ENCODE results near the gene TMEM119. TPM values are rescaled to one million over a fixed set of nuclear protein-coding genes. Genes with fewer than 3 reads are reported as not detected.

Gene TMEM119
- total and polyA plus RNA-seq, 10 of the 15 experiments (the other 5 are each of a cell fraction or from before 2014, with no cell fraction given): 0.11 to 0.44 (median 0.19) TPM; not detected in 5

GRCh38 chr12:108572166-108572790 lies 25.6 kb downstream of the TMEM119 start (continued):
- TF ChIP-seq MYC (IDR thresholded peaks at IDR 0.05; ENCODE audit: insufficient read depth, insufficient read length, insufficient replicate concordance, low read length, severe bottlenecking): no peak
- peak; percentile 37 for TF ChIP-seq PAX5 (IDR thresholded peaks at IDR 0.05; ENCODE audit: borderline replicate concordance, low read depth, low read length)
- TF ChIP-seq CHD2 (IDR thresholded peaks at IDR 0.05; ENCODE audit: borderline replicate concordance, low read depth, low read length): 0 out of 2 replicates have a peak, but pooled peaks have one; percentile 24
- TF ChIP-seq BCL3 (IDR thresholded peaks at IDR 0.05; ENCODE audit: borderline replicate concordance, insufficient read depth, low read depth, low read length, poor library complexity, severe bottlenecking): peak; percentile 50
- TF ChIP-seq CREM (IDR thresholded peaks at IDR 0.05; ENCODE audit: low read depth): 0 out of 2 replicates have a peak, but pooled peaks have one; percentile 26
- TF ChIP-seq TAF1 (IDR thresholded peaks at IDR 0.05; ENCODE audit: borderline replicate concordance, low read depth, low read length): 0 out of 2 replicates have a peak, but pooled peaks have one; percentile 8
- TF ChIP-seq BCL11A (IDR thresholded peaks at IDR 0.05; ENCODE audit: low read depth, low read length): peak; percentile 84
- 0 out of 2 replicates have a peak, but pooled peaks have one; percentile 20 for TF ChIP-seq GATAD2B (conservative IDR thresholded peaks at IDR 0.05; ENCODE audit: low read depth)
- TF ChIP-seq SP1 (IDR thresholded peaks at IDR 0.05; ENCODE audit: low read depth, low read length): peak; percentile 60
- TF ChIP-seq HDGF (IDR thresholded peaks at IDR 0.05): 0 out of 2 replicates have a peak, but pooled peaks have one; percentile 41
- peak; percentile 86 for TF ChIP-seq POLR2AphosphoS5 (IDR thresholded peaks at IDR 0.05; ENCODE audit: low read length)
- TF ChIP-seq IRF4 (IDR thresholded peaks at IDR 0.05; ENCODE audit: low read depth, low read length): no peak
- no peak for TF ChIP-seq NR2C1 (IDR thresholded peaks at IDR 0.05)
- TF ChIP-seq CUX1 (IDR thresholded peaks at IDR 0.05; ENCODE audit: insufficient replicate concordance, low read depth, low read length): peak; percentile 80
- peak; percentile 49; the same call in 1 of the 2 replicates for TF ChIP-seq NR2F1 (conservative IDR thresholded peaks at IDR 0.05)
- TF ChIP-seq BRCA1 (IDR thresholded peaks at IDR 0.05; ENCODE audit: low read depth, low read length): no peak
- TF ChIP-seq ATF2 (IDR thresholded peaks at IDR 0.05; ENCODE audit: low read length): peak; percentile 64; the same call in 1 of the 2 replicates
- peak; percentile 90; the same call in 1 of the 2 replicates for TF ChIP-seq ZNF217 (IDR thresholded peaks at IDR 0.05)
- peak; percentile 47 for TF ChIP-seq IKZF1 (conservative IDR thresholded peaks at IDR 0.05)
- TF ChIP-seq POU2F2 (IDR thresholded peaks at IDR 0.05; ENCODE audit: borderline replicate concordance, low read depth, low read length): peak; percentile 74; the same call in 2 of the 3 replicates
- peak; percentile 96 for TF ChIP-seq MLLT1 (IDR thresholded peaks at IDR 0.05)
- 0 out of 2 replicates have a peak, but pooled peaks have one; percentile 27 for TF ChIP-seq BMI1 (IDR thresholded peaks at IDR 0.05; ENCODE audit: borderline replicate concordance)

Data from GM12878 (cell line).